GM23338 (cell line): ENCODE measurements around the gene SYNCRIP.

Source experiments
- CREB1 ChIP-seq: fragments of 250-450 bp; sonication (Bioruptor Pico); IDR thresholded peaks from 2 replicates; pipeline ENCODE4 v1.5.0; 2020; ENCODE audit warnings: low read depth, mild to moderate bottlenecking, moderate library complexity
- EZH2 ChIP-seq: fragments of 200-600 bp; sonication (generic); IDR thresholded peaks from one replicate; pipeline ENCODE4 v1.8.0; 2017; ENCODE audit warnings: antibody characterized with exemption, mild to moderate bottlenecking, low read depth; ENCODE audit not compliant: unreplicated experiment
- EZH2phosphoT487 ChIP-seq: fragments of 200-600 bp; sonication (generic); IDR thresholded peaks from one replicate; pipeline ENCODE4 v1.8.1; 2018; ENCODE audit warnings: antibody characterized with exemption; ENCODE audit not compliant: unreplicated experiment
- JUNB ChIP-seq: IDR thresholded peaks from one replicate; pipeline ENCODE4 v1.6.1; 2016; ENCODE audit warnings: antibody characterized with exemption; ENCODE audit not compliant: unreplicated experiment
- NANOG ChIP-seq: IDR thresholded peaks from 2 replicates; pipeline ENCODE4 v1.6.1; 2016; ENCODE audit warnings: antibody characterized with exemption, borderline replicate concordance
- POLR2AphosphoS5 ChIP-seq: IDR thresholded peaks from 2 replicates; pipeline ENCODE4 v1.6.1; 2016; ENCODE audit warnings: antibody characterized with exemption, low read depth
- STAT1 ChIP-seq: IDR thresholded peaks from one replicate; pipeline ENCODE4 v1.6.1; 2016; ENCODE audit warnings: antibody characterized with exemption; ENCODE audit not compliant: unreplicated experiment
- ZNF114 ChIP-seq: fragments of 250-450 bp; sonication (Bioruptor Pico); IDR thresholded peaks from 2 replicates; pipeline ENCODE4 v1.5.0; 2020; ENCODE audit warnings: mild to moderate bottlenecking, moderate library complexity
- ZNF331 ChIP-seq: fragments of 250-450 bp; sonication (Bioruptor Pico); IDR thresholded peaks from 2 replicates; pipeline ENCODE4 v1.5.0; 2020; ENCODE audit warnings: low read depth, mild to moderate bottlenecking, moderate library complexity
- TF ChIP-seq, protein P1 (sequence below), 2 experiments: fragments of 200-600 bp in 1 of 2; sonication (generic) in 1 of 2; conservative IDR thresholded peaks; 2 replicates each; pipeline versions ENCODE4 v1.5.1 to v1.6.1; 2016 to 2017; ENCODE audit warnings: antibody characterized with exemption in 2 of 2, low read depth in 2 of 2, mild to moderate bottlenecking in 2 of 2, moderate library complexity in 1 of 2
- TF ChIP-seq, protein P2 (sequence below): IDR thresholded peaks from one replicate; pipeline ENCODE4 v1.6.1; 2018; ENCODE audit warnings: antibody characterized with exemption; ENCODE audit not compliant: unreplicated experiment
- TF ChIP-seq, protein P3 (sequence below): IDR thresholded peaks from 2 replicates; pipeline ENCODE4 v1.6.1; 2016; ENCODE audit warnings: antibody characterized with exemption

DNA sequence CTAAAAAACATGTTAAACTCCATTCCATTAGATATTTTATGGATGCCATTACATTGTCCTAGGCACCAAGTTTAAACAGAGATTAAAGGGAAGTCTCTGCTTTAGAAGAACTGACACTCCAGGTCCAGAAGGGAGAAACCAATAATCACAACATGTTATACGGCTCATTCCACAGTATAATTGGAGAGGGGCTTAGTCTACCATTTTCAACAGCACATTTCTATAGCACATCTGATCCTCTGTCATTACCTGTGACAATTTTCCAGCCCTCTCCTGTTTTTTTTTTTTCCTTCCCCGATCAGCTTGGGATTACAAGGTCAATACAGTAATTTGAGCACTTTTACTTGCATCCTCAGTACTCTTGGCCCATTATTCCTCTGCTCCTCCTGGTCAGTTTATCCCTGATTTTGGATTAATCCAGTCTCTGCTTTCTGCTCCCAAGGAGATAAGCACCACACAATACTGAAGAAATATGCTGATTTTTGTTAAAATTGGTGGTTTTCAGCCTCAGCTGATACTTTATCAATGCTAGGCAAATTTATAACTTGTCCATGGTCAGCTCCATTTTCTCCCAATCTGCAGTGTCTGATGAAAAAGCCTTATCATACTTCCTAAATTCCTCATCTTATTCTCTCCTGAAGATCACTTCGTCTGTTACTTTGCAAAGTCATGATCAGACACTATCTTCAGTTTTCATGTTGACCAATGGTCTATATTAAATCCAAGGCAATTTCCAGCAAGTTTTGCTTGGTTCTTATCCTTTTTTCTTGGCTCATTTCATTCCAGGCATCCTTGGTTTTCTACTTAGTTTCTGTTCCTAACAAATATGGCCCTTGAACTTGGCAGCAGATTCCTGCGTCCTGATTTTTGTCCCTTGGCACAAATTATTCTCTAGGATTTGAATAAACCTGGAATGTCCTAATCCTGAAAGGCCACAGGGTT, 30.8 kb upstream of the SYNCRIP start:
- TF ChIP-seq, protein P1, sequence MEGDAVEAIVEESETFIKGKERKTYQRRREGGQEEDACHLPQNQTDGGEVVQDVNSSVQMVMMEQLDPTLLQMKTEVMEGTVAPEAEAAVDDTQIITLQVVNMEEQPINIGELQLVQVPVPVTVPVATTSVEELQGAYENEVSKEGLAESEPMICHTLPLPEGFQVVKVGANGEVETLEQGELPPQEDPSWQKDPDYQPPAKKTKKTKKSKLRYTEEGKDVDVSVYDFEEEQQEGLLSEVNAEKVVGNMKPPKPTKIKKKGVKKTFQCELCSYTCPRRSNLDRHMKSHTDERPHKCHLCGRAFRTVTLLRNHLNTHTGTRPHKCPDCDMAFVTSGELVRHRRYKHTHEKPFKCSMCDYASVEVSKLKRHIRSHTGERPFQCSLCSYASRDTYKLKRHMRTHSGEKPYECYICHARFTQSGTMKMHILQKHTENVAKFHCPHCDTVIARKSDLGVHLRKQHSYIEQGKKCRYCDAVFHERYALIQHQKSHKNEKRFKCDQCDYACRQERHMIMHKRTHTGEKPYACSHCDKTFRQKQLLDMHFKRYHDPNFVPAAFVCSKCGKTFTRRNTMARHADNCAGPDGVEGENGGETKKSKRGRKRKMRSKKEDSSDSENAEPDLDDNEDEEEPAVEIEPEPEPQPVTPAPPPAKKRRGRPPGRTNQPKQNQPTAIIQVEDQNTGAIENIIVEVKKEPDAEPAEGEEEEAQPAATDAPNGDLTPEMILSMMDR (conservative IDR thresholded peaks at IDR 0.05; ENCODE audit: low read depth in 2 of 2) = no peak
- TF ChIP-seq POLR2AphosphoS5 (peak; percentile 5; the same call in 1 of the 2 replicates), EZH2 (no peak), NANOG (no peak), JUNB (no peak), EZH2phosphoT487 (no peak), CREB1 (CRISPR knock-in tag) (no peak), ZNF331 (CRISPR knock-in tag) (no peak), ZNF114 (CRISPR knock-in tag) (no peak), STAT1 (no peak)
- TF ChIP-seq, protein P2, sequence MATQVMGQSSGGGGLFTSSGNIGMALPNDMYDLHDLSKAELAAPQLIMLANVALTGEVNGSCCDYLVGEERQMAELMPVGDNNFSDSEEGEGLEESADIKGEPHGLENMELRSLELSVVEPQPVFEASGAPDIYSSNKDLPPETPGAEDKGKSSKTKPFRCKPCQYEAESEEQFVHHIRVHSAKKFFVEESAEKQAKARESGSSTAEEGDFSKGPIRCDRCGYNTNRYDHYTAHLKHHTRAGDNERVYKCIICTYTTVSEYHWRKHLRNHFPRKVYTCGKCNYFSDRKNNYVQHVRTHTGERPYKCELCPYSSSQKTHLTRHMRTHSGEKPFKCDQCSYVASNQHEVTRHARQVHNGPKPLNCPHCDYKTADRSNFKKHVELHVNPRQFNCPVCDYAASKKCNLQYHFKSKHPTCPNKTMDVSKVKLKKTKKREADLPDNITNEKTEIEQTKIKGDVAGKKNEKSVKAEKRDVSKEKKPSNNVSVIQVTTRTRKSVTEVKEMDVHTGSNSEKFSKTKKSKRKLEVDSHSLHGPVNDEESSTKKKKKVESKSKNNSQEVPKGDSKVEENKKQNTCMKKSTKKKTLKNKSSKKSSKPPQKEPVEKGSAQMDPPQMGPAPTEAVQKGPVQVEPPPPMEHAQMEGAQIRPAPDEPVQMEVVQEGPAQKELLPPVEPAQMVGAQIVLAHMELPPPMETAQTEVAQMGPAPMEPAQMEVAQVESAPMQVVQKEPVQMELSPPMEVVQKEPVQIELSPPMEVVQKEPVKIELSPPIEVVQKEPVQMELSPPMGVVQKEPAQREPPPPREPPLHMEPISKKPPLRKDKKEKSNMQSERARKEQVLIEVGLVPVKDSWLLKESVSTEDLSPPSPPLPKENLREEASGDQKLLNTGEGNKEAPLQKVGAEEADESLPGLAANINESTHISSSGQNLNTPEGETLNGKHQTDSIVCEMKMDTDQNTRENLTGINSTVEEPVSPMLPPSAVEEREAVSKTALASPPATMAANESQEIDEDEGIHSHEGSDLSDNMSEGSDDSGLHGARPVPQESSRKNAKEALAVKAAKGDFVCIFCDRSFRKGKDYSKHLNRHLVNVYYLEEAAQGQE = no peak
- TF ChIP-seq, protein P3, sequence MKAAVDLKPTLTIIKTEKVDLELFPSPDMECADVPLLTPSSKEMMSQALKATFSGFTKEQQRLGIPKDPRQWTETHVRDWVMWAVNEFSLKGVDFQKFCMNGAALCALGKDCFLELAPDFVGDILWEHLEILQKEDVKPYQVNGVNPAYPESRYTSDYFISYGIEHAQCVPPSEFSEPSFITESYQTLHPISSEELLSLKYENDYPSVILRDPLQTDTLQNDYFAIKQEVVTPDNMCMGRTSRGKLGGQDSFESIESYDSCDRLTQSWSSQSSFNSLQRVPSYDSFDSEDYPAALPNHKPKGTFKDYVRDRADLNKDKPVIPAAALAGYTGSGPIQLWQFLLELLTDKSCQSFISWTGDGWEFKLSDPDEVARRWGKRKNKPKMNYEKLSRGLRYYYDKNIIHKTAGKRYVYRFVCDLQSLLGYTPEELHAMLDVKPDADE = no peak
